SK-N-SH (cell line): ENCODE measurements around the gene CYTH3. TPM values are rescaled to one million over a fixed set of nuclear protein-coding genes. Genes with fewer than 3 reads are reported as not detected.

Experiments used
- CTCF ChIA-PET: fragments of 300-600, 350-600 bp; formaldehyde crosslinking; extraction: SDS; loops from one replicate; lab custom pipeline; 2021; lab: Yijun Ruan, JAX
- POLR2A ChIA-PET: fragments of 350-600 bp; sonication (Branson Sonifier 250); formaldehyde crosslinking; extraction: SDS; loops from one replicate; lab custom pipeline; 2020; ENCODE audit warnings: antibody characterized with exemption, inconsistent platforms; lab: Yijun Ruan, JAX
- DNase-seq: peaks from one replicate; pipeline ENCODE4 v3.0.0; 2012
- H2AFZ ChIP-seq: fragments of 200-600 bp; sonication (generic); 2 replicates; pipeline ENCODE4 v1.8.1; 2016; ENCODE audit warnings: antibody characterized with exemption, mild to moderate bottlenecking, low read depth
- H3F3A ChIP-seq: fragments of 200-600 bp; sonication (generic); replicated peaks from 2 replicates; pipeline ENCODE3; 2016; ENCODE audit warnings: antibody characterized with exemption, mild to moderate bottlenecking; ENCODE audit not compliant: insufficient read depth
- H3K27ac ChIP-seq, 2 experiments: fragments of 200-500 bp in 1 of 2; fragments of 200-600 bp in 1 of 2; sonication (Bioruptor generic) in 1 of 2; sonication (generic), shearing (Covaris generic) in 1 of 2; 2 replicates each; pipeline versions ENCODE4 v1.5.1 to v1.6.1; 2014 to 2016; ENCODE audit warnings: low read depth in 2 of 2, inconsistent platforms in 1 of 2, low read length in 1 of 2, mild to moderate bottlenecking in 1 of 2, mixed read lengths in 1 of 2
- H3K27me3 ChIP-seq: fragments of 200-600 bp; sonication (generic), shearing (Covaris generic); 2 replicates; pipeline ENCODE4 v1.6.1; 2016; ENCODE audit warnings: mixed run types; ENCODE audit not compliant: insufficient read depth
- H3K36me3 ChIP-seq, 2 experiments: fragments of 200-500 bp in 1 of 2; fragments of 200-600 bp in 1 of 2; sonication (Bioruptor generic) in 1 of 2; sonication (generic) in 1 of 2; replicated peaks in 1 of 2; 2 replicates each; pipeline versions ENCODE3 to v1.5.1; 2014 to 2016; ENCODE audit warnings: low read length in 1 of 2, mild to moderate bottlenecking in 1 of 2; ENCODE audit not compliant: insufficient read depth in 2 of 2, control insufficient read depth in 1 of 2
- H3K4me1 ChIP-seq, 2 experiments: fragments of 200-500 bp in 1 of 2; fragments of 200-600 bp in 1 of 2; sonication (Bioruptor generic) in 1 of 2; sonication (generic), shearing (Covaris generic) in 1 of 2; 2 replicates each; pipeline versions ENCODE4 v1.5.1 to v1.6.1; 2014 to 2016; ENCODE audit warnings: low read depth in 1 of 2, low read length in 1 of 2, mixed run types in 1 of 2; ENCODE audit not compliant: insufficient read depth in 2 of 2, control insufficient read depth in 1 of 2
- H3K4me2 ChIP-seq: fragments of 200-600 bp; sonication (generic), shearing (Covaris generic); 2 replicates; pipeline ENCODE4 v1.6.1; 2017; ENCODE audit warnings: mixed run types
- H3K4me3 ChIP-seq, 2 experiments: fragments of 200-500 bp in 1 of 2; fragments of 200-600 bp in 1 of 2; sonication (Bioruptor generic) in 1 of 2; sonication (generic), shearing (Covaris generic) in 1 of 2; 2 replicates each; pipeline versions ENCODE4 v1.5.1 to v1.8.1; 2014 to 2016; ENCODE audit warnings: low read depth in 2 of 2, inconsistent platforms in 1 of 2, low read length in 1 of 2, mild to moderate bottlenecking in 1 of 2, mixed read lengths in 1 of 2, moderate library complexity in 1 of 2
- H3K79me2 ChIP-seq: fragments of 200-600 bp; sonication (generic); 2 replicates; pipeline ENCODE4 v1.8.1; 2017; ENCODE audit warnings: mild to moderate bottlenecking; ENCODE audit not compliant: insufficient read depth
- H3K9ac ChIP-seq: fragments of 200-600 bp; sonication (generic); 2 replicates; pipeline ENCODE4 v1.6.1; 2017; ENCODE audit warnings: mixed run types
- H3K9me2 ChIP-seq: fragments of 200-600 bp; sonication (generic); 2 replicates; pipeline ENCODE4 v1.6.1; 2017; ENCODE audit warnings: mixed run types
- H3K9me3 ChIP-seq: fragments of 200-600 bp; sonication (generic); 2 replicates; pipeline ENCODE4 v1.6.1; 2017; ENCODE audit warnings: mixed run types, mild to moderate bottlenecking, moderate library complexity
- H4K20me1 ChIP-seq: fragments of 200-600 bp; sonication (generic); 2 replicates; pipeline ENCODE4 v1.6.1; 2017; ENCODE audit warnings: mild to moderate bottlenecking, mixed run types; ENCODE audit not compliant: insufficient read depth
- CHD2 ChIP-seq: fragments of 150-350 bp; IDR thresholded peaks from 2 replicates; pipeline ENCODE4 v1.6.1; 2018; ENCODE audit warnings: low read length; ENCODE audit not compliant: partially characterized antibody
- EP300 ChIP-seq, 2 experiments: IDR thresholded peaks; 2 replicates each; pipeline versions ENCODE4 v1.4.0 to v1.6.1; 2012; ENCODE audit warnings: borderline replicate concordance in 1 of 2, low read depth in 1 of 2, low read length in 1 of 2
- FOXJ3 ChIP-seq: sonication (generic); formaldehyde crosslinking; IDR thresholded peaks from 2 replicates; pipeline ENCODE4 v1.5.1; 2020; ENCODE audit warnings: mild to moderate bottlenecking, missing genetic modification reagents
- GABPA ChIP-seq: IDR thresholded peaks from 2 replicates; pipeline ENCODE4 v1.4.0; 2012; ENCODE audit warnings: low read depth, mild to moderate bottlenecking
- GATA2 ChIP-seq: sonication (generic); formaldehyde crosslinking; IDR thresholded peaks from 2 replicates; pipeline ENCODE4 v1.5.0; 2020; ENCODE audit warnings: mild to moderate bottlenecking, missing genetic modification reagents
- MEF2A ChIP-seq: IDR thresholded peaks from 2 replicates; pipeline ENCODE4 v1.4.0; 2012; ENCODE audit warnings: low read depth, borderline replicate concordance
- MXI1 ChIP-seq: IDR thresholded peaks from 2 replicates; pipeline ENCODE4 v1.6.1; 2012; ENCODE audit warnings: mild to moderate bottlenecking, low read depth, low read length, improper control_type of control experiment
- NFIC ChIP-seq: IDR thresholded peaks from 2 replicates; pipeline ENCODE4 v1.4.0; 2012; ENCODE audit warnings: borderline replicate concordance
- NRF1 ChIP-seq: IDR thresholded peaks from 2 replicates; pipeline ENCODE4 v1.6.1; 2012; ENCODE audit warnings: low read depth, mild to moderate bottlenecking, low read length
- RAD21 ChIP-seq: IDR thresholded peaks from 2 replicates; pipeline ENCODE4 v1.6.1; 2012; ENCODE audit warnings: mild to moderate bottlenecking, low read length
- RXRA ChIP-seq: IDR thresholded peaks from 2 replicates; pipeline ENCODE4 v1.4.0; 2012; ENCODE audit warnings: low read depth, mild to moderate bottlenecking, borderline replicate concordance
- SIN3A ChIP-seq: IDR thresholded peaks from 2 replicates; pipeline ENCODE4 v1.6.1; 2012; ENCODE audit warnings: low read depth, mild to moderate bottlenecking, low read length, moderate library complexity, borderline replicate concordance
- SMC3 ChIP-seq: IDR thresholded peaks from 2 replicates; pipeline ENCODE4 v1.6.1; 2012; ENCODE audit warnings: low read depth, low read length, improper control_type of control experiment
- TAF1 ChIP-seq: IDR thresholded peaks from 2 replicates; pipeline ENCODE4 v1.6.1; 2012; ENCODE audit warnings: low read depth, mild to moderate bottlenecking, low read length, moderate library complexity, borderline replicate concordance
- TCF12 ChIP-seq: IDR thresholded peaks from 2 replicates; pipeline ENCODE4 v1.4.0; 2012
- WGBS: methylation state at CpG from one replicate; pipeline ENCODE4 v1.1.6; 2017; ENCODE audit warnings: low lambda C conversion rate; 5-methylcytosine and 5-hydroxymethylcytosine counted together
- polyA plus RNA-seq, 3 experiments: library from polyadenylated mRNA; depleted of rRNA; stranded (reverse); fragments of >200 nt; gene quantifications; 2 replicates each; pipeline ENCODE4 v1.2.3, GENCODE V29; 2012
- TF ChIP-seq, protein P1 (sequence below): IDR thresholded peaks from 2 replicates; pipeline ENCODE4 v1.4.0; 2012; ENCODE audit warnings: low read depth
- TF ChIP-seq, protein P2 (sequence below): fragments of 150-350 bp; IDR thresholded peaks from 2 replicates; pipeline ENCODE4 v1.6.1; 2017; ENCODE audit warnings: antibody characterized with exemption, low read length, low read depth, borderline replicate concordance

Gene CYTH3
- polyA plus RNA-seq, 1 of the 3 experiments (the other 2 are of a cell fraction) = 55.1 TPM

DNA sequence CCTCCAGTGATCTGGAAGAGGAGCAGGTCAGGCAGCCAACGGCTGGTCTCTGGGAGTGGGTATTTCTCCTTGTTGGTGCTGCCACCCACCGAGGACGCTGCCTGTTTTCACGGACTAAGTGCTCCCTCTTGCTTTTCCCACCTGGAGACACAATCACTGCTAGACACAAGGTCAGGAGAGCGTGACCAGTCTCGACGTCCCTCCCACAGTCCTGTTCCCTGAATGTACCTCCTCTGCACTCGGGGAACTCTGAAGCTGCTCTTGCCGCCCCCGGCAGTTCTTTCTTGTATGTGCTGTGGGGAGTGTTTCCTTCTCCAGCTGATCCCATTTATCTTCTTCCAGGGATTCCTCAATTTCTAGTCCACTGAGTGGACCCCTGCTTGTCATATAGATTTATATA, 89.4 kb downstream of the CYTH3 start:
- ChIA-PET POLR2A (no interaction called here), CTCF (interaction anchor here (0.8 to 2.1 kb wide), 2 partner anchors 23 to 140 kb away, joined by 4 to 6 read pairs; no protein-coding TSS in a partner anchor)
- H3K36me3 ChIP-seq = peaks cover 11 to 42% of the 10 kb centered on the region in 2 experiments
- no peak overlapping the region for H3K4me3 ChIP-seq
- TF ChIP-seq FOXJ3 (CRISPR knock-in tag) = no peak
- no peak for TF ChIP-seq TCF12
- TF ChIP-seq SMC3 = no peak
- no peak for TF ChIP-seq NRF1
- peaks cover 12% of the 10 kb centered on the region; the same call in 1 of the 2 replicates for H3K79me2 ChIP-seq
- WGBS = 92% methylated on average over 10 of the region's 10 CpGs
- no peaks in the 10 kb centered on the region for H3K9me3 ChIP-seq
- no peak overlapping the region for H2AFZ ChIP-seq
- H3F3A ChIP-seq = peaks cover 3% of the 10 kb centered on the region
- H3K4me1 ChIP-seq = peaks cover 0 to 6% of the 10 kb centered on the region in 2 experiments; a peak in 1 of 4 replicates
- no peak overlapping the region for H3K4me2 ChIP-seq
- H3K9ac ChIP-seq = no peak overlapping the region
- H4K20me1 ChIP-seq = no peaks in the 10 kb centered on the region
- H3K9me2 ChIP-seq = no peaks in the 10 kb centered on the region
- no peaks in the 10 kb centered on the region for H3K27me3 ChIP-seq
- no peak for DNase-seq
- H3K27ac ChIP-seq = no peak overlapping the region

DNA sequence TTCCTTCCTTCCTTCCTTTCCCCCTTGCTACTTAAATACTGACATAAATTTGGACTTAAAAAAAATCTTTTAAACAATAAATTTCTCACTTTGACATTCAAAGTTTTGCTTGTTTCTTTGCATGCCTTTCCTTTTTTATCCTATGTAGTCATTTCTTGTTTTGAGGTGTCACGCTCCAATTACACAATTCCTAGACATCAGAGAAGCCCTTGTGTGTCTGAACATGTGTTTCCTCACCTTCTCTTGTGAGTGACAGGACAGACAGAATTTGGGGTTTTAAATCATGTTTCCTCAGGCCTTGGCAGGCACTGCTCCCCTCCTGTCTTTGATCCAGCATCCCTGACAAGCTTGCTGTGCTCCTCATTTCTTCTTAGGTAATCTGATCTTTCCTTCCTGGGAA, 91.3 kb downstream of the CYTH3 start:
- CTCF ChIA-PET = interaction anchor here (0.6 to 1.0 kb wide), 2 partner anchors 10 to 14 kb away, joined by 3 read pairs; no protein-coding TSS in a partner anchor
- POLR2A ChIA-PET = no interaction called here

More for the DNA sequence above, 91.3 kb downstream of the CYTH3 start:
- no peak overlapping the region for H3K4me2 ChIP-seq
- peaks cover 23 to 45% of the 10 kb centered on the region in 2 experiments for H3K36me3 ChIP-seq
- peaks cover 0 to 6% of the 10 kb centered on the region in 2 experiments; a peak in 1 of 4 replicates for H3K4me1 ChIP-seq
- no peak for DNase-seq
- H3K9ac ChIP-seq = no peak overlapping the region
- no peaks in the 10 kb centered on the region for H3K27me3 ChIP-seq
- H3F3A ChIP-seq = no peaks in the 10 kb centered on the region
- H3K79me2 ChIP-seq = peaks cover 12% of the 10 kb centered on the region; the same call in 1 of the 2 replicates
- H2AFZ ChIP-seq = no peak overlapping the region
- 92% methylated on average over 1 of the region's 1 CpG for WGBS
- H3K27ac ChIP-seq = no peak overlapping the region
- no peaks in the 10 kb centered on the region for H3K9me3 ChIP-seq
- no peaks in the 10 kb centered on the region for H3K9me2 ChIP-seq
- TF ChIP-seq, protein P1, sequence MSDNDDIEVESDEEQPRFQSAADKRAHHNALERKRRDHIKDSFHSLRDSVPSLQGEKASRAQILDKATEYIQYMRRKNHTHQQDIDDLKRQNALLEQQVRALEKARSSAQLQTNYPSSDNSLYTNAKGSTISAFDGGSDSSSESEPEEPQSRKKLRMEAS = no peak
- TF ChIP-seq MXI1 = no peak
- TF ChIP-seq RAD21 = no peak
- TF ChIP-seq TAF1 = no peak
- TF ChIP-seq, protein P2, sequence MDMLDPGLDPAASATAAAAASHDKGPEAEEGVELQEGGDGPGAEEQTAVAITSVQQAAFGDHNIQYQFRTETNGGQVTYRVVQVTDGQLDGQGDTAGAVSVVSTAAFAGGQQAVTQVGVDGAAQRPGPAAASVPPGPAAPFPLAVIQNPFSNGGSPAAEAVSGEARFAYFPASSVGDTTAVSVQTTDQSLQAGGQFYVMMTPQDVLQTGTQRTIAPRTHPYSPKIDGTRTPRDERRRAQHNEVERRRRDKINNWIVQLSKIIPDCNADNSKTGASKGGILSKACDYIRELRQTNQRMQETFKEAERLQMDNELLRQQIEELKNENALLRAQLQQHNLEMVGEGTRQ = no peak
- no peak for TF ChIP-seq CHD2
- no peak for TF ChIP-seq EP300 (IDR thresholded peaks at IDR 0.05; ENCODE audit: borderline replicate concordance in 1 of 2, low read depth in 1 of 2, low read length in 1 of 2)
- TF ChIP-seq RXRA = no peak
- TF ChIP-seq SIN3A = no peak
- no peak for TF ChIP-seq MEF2A
- TF ChIP-seq GABPA = no peak
- TF ChIP-seq NFIC = no peak
- no peak for TF ChIP-seq GATA2 (CRISPR knock-in tag)
- no peak overlapping the region for H3K4me3 ChIP-seq
- no peaks in the 10 kb centered on the region for H4K20me1 ChIP-seq
